GM18858 (cell line): Measurements from ENCODE around the gene ZNF770.

Experiments
- ATAC-seq: cut with Tn5 transposase; IDR thresholded peaks from one replicate; pipeline ENCODE4 v1.9.1; 2021; ENCODE audit not compliant: unreplicated experiment

Gene ZNF770, protein sequence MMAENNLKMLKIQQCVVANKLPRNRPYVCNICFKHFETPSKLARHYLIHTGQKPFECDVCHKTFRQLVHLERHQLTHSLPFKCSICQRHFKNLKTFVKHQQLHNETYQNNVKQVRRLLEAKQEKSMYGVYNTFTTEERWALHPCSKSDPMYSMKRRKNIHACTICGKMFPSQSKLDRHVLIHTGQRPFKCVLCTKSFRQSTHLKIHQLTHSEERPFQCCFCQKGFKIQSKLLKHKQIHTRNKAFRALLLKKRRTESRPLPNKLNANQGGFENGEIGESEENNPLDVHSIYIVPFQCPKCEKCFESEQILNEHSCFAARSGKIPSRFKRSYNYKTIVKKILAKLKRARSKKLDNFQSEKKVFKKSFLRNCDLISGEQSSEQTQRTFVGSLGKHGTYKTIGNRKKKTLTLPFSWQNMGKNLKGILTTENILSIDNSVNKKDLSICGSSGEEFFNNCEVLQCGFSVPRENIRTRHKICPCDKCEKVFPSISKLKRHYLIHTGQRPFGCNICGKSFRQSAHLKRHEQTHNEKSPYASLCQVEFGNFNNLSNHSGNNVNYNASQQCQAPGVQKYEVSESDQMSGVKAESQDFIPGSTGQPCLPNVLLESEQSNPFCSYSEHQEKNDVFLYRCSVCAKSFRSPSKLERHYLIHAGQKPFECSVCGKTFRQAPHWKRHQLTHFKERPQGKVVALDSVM

DNA sequence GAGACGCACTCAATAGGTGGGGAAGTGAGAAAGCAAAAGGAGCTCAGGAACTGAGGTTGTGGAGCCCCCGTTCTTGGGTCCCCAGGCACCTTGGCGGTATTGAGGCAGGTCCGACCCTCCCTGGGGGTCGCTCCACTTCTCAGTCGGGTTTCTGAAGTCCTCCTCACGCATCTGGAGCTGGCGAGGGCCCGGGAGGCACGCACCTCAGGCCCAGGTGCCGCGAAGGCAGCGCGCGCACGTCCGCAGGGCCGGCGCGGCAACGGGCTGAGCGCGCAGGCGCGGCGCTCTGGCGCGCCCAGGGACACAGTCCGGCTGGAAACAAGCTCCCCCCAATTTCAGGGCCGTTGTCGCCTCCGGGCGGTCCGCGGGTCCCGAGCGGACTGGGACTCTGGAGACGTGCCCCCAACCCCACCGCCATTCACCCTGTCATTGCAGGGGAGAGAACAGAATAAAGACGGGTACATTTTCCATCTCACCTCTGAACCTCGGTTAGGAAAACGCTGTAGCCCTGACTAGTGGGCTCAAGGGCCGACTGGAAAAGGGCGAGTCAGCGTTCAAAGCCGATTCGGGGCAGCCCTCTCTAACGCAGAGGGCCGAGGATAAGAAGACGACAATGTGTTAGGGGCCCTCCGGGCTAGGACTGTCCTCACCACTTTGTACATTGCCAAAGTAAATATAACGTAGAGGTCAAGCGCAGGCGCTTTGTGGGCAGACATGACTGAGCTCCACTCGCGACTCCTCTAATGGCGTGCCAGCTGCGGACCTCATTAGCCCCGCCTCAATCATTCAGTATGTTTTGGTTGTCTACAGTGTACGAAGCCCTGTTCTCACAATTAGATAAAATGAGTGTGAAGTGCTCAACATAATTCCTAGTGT is at the start of gene ZNF770:
TSS of gene ZNF770 (minus strand) at position 261 of the 876 bp plus-strand sequence. CDS start 4,853 bp downstream, outside the sequence.
- ATAC-seq, result peak; percentile 58

DNA sequence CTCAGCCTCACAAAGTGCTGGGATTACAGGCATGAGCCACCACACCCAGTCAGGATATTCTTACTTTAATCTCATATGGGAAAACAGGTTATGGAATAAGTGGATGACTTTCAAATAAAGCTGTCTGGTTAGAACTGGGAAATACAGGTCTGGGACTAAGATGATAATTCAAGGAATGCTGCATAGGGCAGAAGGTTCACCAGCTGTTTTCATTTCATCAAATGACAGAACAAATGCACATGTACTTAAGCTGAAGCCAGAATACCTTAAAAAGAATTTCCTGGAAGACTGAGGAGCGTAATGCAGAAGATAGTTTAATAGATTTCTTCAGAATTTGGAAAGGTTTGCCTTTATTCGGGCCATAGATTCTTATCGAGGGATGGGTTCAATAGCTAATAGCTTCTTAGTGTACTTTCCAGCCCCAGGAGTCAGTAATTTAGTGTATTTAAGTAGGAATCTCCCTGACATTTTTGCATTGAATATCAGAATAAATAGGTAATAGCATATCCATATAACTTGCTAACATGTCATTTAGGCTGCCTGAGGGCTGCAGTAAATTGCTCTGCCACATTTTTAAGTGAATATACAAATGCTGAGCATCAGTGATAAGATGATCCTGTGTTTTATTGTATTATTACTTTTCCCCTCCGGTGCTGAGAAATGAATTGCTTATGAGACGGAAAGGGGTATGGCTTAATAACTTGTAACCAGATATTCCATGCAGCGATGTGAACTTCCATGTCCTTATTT is 40.3 kb upstream of the ZNF770 start:
- ATAC-seq, result no peak

DNA sequence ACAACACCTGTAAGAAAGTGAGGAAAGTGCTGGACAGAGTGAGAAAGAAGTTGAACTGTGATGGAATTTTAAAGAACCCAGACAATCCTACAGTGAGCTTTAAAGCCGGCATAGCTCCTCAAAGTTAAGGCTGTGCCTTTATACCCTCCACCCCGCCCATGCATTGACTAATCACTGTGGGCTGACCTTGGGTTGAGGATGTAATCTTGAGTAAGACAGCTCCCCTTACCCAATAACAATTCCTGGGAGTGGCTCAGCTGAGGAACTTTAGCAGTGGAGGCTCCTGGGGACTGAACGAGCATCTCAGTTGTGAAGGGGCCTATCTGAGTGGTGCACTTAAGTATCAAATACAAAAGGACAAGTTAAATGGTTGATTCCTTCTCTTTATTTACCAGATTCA is 35.7 kb upstream of the ZNF770 start:
- no peak for ATAC-seq

DNA sequence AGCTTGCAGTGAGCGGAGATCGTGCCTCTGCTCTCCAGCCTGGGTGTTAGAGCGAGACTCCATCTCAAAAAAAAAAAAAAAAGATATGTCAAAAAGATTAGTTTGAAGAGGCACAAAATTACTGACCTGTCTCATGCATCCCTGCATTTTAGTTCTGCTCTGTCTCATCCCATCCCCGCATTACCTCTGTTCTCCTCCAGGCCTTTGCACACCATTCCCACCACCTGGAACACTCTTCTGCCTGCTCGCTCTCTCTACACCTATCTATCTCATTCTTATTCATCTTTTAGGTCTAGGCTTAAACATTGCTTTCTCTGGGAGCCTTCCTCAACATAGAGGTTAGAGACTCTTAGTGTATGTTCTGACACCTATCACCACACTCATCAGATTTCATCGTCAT is 32.9 kb upstream of the ZNF770 start:
- no peak for ATAC-seq

DNA sequence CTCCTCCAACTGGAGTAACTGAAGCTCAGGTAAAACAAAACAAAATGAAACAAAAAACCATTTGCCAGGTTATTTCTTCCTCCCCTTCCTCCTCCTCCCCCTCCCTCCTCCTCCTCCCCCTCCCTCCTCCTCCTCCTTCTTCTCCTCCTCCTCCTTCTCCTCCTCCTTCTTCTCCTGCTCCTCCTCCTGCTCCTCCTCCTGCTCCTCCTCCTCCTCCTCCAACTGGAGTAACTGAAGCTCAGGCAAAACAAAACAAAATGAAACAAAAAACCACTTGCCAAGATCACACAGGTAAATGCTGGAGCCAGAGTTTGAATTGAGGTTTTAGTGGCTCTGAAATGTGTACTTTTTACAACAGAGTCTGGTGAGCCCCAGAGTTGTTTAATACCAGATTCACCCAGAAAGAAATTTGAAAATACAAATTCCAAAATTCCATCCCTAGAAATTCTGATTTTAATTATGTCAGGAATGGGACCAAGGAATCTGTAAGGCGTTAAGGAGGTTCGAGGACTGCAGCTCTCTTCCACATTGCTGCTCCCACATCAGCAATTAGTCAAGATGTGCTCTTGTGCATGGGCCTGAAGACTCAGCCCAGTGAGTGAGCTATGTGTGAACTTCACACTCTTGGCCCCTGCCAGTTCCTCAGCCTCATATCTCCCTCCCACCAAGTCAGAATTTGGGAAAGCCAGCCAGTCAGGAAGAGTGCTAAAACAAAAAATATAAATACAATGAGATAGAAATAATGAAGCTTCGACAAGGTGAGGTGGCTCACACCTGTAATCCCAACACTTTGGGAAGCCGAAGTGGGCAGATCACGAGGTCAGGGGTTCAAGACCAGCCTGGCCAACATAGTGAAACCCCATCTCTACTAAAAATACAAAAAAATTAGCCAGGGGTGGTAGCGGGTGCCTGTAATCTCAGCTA is 31.6 kb upstream of the ZNF770 start:
- ATAC-seq, result no peak

DNA sequence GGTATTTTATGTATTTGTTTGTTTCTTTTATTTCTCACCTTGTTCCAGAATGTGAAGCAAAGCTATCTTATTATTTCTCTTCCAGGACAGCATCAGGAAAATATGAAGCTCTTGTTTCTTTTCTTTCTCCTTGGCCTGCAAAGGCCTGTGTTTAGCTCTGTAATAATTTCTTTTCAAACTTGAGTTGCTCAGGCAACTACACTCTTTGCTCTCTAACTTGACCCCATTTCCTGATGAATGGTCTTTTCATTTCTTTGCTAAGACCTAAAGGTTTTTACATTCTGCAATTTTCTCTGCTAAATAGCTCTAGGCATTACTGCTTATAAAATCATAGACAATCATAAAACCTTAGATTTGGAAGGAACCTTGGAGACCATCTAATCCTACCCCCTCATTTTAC is 26.2 kb upstream of the ZNF770 start:
- no peak for ATAC-seq

DNA sequence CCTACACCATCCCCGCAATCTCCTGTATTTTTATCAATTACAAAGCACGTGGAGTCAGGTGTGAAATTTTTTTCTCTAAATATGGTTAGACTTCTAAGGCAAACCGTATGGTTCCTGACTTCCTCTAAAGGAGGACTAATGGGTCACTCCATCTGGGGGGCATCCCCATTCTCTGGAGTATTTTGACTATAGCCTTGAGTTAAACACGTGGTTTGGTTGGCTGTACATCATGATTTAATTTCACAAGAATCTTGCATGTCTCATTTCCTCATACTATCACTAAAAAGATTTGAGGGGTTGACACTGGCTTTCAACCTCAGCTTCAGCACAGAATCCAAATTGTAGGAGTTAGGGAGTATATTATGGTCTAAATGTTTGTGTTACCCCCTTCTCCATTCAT is 25.3 kb upstream of the ZNF770 start:
- ATAC-seq, result no peak

DNA sequence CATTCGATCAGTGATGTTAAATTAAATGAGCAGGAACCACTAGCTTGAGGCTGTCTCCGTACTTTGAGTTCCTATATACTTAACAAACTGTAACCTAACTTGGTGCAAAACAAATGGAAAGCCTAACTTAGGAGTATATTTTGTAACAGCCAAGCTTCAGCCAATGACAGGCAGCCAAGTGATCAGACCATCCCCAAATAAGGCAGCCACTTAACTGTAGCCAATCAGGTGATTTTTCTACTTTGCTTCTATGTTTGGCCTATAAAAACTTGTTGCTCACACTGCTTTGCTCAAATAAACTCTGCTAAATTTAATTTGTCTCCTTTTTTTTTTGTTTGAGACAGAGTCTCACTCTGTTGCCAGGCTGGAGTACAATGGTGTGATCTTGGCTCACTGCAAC is 19.3 kb upstream of the ZNF770 start:
- no peak for ATAC-seq

DNA sequence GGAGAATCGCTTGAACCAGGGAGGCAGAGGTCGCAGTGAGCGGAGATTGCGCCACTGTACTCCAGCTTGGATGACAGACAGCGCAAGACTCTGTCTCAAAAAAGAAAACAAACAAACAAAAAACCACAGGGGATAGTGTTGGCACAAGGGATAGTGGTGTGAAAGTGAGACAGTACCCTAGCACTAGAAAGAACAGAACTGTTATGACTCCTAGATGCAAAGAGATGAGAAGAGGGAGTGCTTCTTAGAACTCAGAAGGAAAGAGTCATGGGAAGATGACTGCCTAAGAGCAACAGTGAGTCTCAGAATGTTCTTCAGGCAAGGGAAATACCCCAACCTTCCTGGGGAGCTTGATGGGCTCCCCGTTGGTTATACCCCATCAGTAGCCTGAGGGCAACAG is 17.8 kb upstream of the ZNF770 start:
- ATAC-seq, result no peak

DNA sequence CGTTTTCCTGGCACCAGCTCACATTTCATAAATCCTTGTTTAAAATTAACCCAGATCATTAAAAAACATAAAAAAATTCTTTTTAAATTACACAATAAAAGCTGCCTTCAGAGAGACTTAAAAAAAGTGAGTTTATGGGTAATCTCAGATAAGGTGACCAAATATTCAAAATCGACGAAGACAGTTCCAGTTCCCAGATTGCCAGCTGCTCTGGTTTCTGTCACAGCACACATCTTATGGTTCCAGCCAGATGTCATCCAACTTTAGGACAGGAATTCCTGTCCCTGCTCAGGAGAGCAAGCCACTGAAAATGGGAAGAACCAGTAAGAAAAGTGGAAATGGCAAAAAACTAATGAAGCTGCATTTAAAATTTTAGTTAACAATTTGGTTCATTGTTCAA is 15.8 kb upstream of the ZNF770 start:
- no peak for ATAC-seq

DNA sequence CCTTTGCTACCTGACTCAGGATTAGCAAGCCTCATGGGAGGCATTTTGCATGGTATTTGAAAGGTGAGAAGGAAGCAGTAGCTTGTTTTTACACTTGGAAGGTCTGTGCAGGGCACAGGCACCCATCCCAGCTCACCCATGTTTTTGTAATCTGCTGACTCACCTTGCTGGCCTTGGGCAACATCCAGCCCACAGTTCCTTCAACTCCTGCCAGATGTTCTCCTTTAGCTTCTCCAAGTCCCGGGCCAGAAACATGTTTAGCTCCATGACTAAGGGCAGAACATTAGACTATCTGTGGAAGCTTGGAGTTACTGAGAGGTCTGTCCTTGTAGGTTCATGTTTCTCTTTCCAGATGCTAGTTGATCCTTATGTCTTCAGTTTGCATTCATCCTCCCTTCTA is 12.4 kb upstream of the ZNF770 start:
- no peak for ATAC-seq

DNA sequence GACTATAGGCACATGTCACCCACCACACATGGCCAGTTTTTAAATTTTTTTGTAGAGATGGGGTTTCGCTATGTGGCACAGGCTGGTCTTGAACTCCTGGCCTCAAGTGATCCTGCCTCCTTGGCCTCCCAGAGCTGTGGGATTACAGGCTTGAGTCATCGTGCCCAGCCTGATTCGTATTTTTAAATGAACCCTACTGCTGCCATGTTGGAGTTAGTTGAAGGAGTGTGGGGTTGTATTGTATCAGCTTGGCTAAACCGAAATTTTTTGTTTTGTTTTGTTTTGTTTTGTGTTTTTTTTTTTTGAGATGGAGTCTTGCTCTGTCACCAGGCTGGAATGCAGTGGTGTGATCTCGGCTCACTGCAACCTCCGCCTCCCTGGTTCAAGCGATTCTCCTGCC is 11.8 kb upstream of the ZNF770 start:
- ATAC-seq, result no peak

DNA sequence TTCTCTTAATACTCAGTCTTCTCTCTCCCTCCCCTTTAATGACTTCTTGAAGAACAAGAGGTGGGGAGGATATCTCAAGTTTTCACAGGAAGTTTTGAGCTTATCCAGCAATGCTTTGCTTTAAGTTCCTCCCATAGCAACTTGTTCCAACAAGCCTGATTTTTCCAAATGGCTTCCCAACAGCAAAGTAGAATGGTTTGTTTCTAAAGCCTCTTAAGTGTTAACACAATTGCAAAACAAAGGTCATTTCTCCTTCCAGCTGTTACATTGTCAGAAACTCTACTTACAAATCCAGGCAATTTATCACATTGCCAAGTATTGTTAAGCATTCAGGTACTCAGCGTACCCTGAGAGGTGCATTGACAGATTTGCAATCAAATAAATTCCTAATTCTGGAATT is 6.8 kb upstream of the ZNF770 start:
- no peak for ATAC-seq

DNA sequence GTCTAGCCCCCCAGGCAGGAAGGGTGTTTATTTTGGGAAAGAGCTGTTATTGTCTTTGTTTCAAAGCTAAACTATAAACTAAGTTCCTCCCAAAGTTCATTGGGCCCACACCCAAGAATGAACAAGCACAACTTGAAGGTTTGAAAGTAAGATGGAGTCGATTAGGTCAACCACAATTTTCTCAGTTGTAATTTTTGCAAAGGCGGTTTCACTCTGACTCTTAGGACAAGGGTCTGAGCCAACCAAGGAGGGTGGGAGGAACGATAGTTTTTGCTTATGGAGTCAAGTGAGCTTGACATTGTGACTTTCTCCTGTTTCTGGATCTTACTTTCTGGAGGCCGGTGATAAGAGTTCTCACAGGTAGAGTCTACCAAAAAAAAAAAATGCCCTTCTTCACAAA is 5.8 kb upstream of the ZNF770 start:
- peak; percentile 96 for ATAC-seq

DNA sequence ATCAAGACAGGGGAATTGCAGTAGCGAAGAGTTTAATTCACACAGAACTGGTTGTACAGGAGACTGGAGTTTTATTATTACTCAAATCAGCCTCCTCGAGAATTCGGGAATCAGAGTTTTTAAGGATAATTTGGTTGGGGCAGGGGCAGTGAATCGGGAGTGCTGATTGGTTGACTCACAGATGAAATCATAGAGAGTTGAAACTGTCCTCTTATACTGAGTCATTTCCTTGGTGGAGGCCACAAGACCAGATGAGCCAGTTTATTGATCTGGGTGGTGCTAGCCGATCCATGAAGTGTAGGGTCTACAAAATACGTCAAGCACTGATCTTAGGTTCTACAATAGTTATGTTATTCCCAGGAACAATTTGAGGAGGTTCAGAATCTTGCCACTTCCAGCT is 5.3 kb upstream of the ZNF770 start:
- ATAC-seq, result no peak

DNA sequence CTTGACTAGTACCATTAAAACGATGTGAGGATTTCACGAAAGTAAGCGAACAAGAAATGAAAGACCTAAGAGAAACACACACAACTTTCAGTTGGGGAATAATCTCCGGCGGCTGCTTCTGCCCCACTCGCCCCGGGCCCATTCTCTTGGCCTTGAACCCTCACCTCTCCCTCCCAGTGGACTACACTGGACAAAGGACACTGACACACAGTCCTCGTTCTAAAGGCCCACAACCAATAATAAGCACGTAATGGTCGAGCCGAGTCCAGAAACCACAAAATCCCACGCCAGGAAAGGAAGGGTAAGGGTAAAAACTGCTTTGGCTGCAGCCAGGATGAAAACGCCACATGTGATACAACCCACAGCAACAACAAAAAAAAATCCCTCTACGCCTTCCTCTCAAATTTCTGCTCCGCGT is 469 bp downstream of the ZNF770 start:
- ATAC-seq, result no peak

DNA sequence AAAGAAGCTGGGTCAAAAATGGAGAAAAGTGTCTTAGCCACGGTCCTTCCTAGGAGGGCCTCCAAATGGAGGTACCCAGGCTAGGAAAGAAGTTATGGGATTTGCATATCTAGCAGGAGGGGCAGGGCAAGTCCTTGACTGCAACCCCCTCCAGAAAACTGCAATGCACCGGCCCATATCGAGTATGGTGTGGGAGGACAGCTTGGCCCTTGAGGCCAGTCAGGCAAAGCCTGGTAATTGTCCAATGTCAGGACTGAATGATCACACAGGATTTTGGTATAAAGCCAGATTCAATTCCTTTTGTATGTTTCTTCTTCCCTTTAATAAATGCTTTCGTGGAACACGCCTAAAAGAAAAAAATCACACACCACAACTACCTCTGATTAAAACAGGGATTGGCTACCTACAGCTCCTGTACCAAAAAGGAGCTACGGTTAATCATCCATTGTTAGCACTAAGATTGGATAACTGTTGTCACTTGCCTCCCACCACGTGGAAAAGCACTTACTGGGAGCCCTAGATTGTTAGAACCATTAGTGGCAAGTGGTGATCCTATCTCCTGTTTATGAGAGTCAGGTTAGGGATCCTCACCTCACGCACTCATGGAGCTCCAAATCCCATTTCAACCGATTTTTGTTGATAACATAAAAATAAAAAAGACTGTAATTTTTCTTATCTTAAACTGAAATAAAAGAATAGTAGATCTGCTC is 1.2 kb downstream of the ZNF770 start:
- ATAC-seq, result no peak

DNA sequence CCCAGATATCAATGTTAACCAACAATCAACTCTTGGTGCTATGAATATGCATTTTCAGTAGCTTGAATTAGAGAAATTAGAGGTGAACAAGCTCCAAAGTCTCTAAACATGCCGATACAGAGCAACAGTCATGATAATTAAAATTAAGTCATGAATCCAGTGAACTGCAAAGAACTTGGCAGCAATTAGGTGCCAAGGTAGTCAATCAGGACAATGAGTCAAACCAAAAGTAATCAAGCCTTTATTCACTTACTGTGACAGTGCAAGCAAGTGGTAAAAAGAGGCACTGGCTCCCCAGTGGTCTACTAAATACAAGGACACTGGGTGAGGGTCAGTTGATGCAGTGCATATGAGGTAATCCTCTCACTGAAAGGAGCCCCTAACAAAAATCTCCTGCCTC is 1.8 kb downstream of the ZNF770 start:
- ATAC-seq, result no peak
